Activated T-helper 2 cell treated with anti-CD3 and anti-CD28 coated beads, Interferon-gamma antibody, Interleukin-2, Interleukin-4, amounts not matched to agents 10 μg/mL and 5 μg/mL and 100 μg/mL, durations not matched to agents 14 hours and 24 hours and 36 hours (primary cell): ENCODE data around the gene PRIMA1. TPM values are rescaled to one million over a fixed set of nuclear protein-coding genes. Genes with fewer than 3 reads are reported as not detected.

ENCODE experiments used
- DNase-seq: peaks from one replicate; pipeline ENCODE4 v3.0.0; 2021; ENCODE audit warnings: low spot score
- H3K27ac Mint-ChIP-seq: one replicate; pipeline ENCODE4 v1.8.0; 2021; ENCODE audit warnings: mixed read lengths
- H3K27me3 Mint-ChIP-seq: one replicate; pipeline ENCODE4 v1.8.0; 2021; ENCODE audit warnings: low read depth, mixed read lengths
- H3K36me3 Mint-ChIP-seq: one replicate; pipeline ENCODE4 v1.8.0; 2021; ENCODE audit warnings: low read depth, mixed read lengths
- H3K4me1 Mint-ChIP-seq: one replicate; pipeline ENCODE4 v1.8.0; 2021; ENCODE audit warnings: low read depth, mixed read lengths
- H3K4me3 Mint-ChIP-seq: one replicate; pipeline ENCODE4 v1.8.0; 2021; ENCODE audit warnings: low read depth, mild to moderate bottlenecking, moderate library complexity, mixed read lengths
- H3K9me3 Mint-ChIP-seq: one replicate; pipeline ENCODE4 v1.8.0; 2021; ENCODE audit warnings: mixed read lengths
- intact Hi-C: fragments of 100-400 bp; cut with micrococcal nuclease; formaldehyde crosslinking; loops from one replicate; pipeline ENCODE4 v1.15.1; 2023
- total RNA-seq: library from RNA; stranded (reverse); gene quantifications from 2 replicates; pipeline ENCODE4 v1.2.3, GENCODE V29; 2022

Gene PRIMA1
- total RNA-seq, 1 donor from 2014 or later: not detected

DNA sequence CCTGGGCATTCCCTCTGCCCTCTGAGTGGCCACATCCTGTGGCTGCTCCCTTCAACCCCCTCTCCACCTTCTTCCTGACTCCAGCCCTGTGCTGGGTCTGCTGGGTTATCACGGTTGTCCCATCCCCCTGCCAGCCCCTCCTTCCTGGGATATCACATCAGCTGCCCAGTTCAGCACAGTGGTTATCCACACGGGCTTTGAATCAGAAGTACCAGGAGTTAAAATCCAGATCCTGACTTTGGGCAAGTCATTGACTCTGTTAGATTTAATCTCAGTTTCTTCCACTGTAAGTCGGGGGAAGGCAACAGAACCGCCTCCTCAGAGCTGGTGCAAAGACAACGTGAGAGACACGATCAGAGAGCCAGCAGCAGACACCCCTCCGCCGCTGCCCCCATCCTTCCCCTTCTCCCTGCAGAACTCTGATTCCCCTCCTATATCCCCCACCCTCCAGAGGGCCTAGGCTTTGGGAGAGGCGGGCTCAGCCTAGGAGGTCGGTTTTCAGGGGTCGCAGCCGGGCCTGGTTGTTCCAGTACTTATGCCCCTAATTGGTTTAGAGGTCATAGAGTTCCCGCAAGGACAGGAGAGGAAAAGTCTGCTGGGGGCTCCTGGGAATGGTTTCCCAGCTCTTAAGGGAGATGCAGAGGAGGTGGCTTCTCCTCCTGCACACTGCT is 42.5 kb downstream of the PRIMA1 start:
- intact Hi-C loops: no loop called here
- H3K4me1 Mint-ChIP-seq: no peaks in the 10 kb centered on the region
- no peak overlapping the region for H3K4me3 Mint-ChIP-seq
- H3K36me3 Mint-ChIP-seq: no peaks in the 10 kb centered on the region
- H3K27ac Mint-ChIP-seq: no peak overlapping the region
- no peaks in the 10 kb centered on the region for H3K9me3 Mint-ChIP-seq
- no peaks in the 10 kb centered on the region for H3K27me3 Mint-ChIP-seq
- DNase-seq: no peak

DNA sequence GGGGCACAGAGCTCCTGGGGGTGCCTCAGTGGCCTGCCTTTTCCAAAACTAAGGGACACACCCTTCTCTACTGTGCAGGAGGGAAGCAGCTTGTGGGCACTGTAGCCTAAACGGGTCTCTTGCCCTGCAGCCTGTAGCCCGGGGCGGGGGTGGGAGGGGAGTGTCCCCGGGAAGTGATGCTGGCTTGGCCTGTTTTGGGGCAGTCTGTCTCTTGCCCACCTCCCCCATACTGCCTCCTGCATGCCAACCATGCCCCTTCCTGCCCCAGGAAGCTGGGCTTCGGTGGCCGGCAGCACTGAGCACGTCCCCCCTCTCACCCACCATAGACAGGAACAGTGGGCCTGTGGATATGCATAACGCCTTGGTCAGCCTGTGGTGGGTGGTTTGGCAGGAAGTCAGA is 43.4 kb downstream of the PRIMA1 start:
- H3K27ac Mint-ChIP-seq: no peak overlapping the region
- no peaks in the 10 kb centered on the region for H3K9me3 Mint-ChIP-seq
- no peaks in the 10 kb centered on the region for H3K36me3 Mint-ChIP-seq
- intact Hi-C loops: no loop called here
- no peak for DNase-seq
- H3K27me3 Mint-ChIP-seq: no peaks in the 10 kb centered on the region
- H3K4me1 Mint-ChIP-seq: no peaks in the 10 kb centered on the region
- H3K4me3 Mint-ChIP-seq: no peak overlapping the region

DNA sequence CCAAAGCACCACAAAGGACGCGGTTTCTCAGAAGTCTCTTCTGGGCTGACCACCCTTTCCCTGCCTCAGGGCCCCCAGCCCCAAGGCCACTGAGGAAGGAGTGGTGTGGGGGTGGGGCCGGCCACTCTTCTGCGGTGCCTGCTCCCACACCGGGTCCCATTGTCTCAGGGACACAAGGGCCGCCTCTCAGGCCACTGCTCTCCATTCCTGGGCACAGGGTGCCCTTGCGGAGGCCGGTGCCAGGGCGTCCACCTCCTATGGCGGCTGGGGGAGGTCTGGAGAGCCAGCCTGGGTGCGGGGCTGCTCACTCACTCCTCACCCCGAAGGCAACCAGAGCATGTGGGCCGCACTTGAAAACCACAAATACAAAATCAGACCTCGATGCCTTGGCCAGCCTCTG is 44.1 kb downstream of the PRIMA1 start:
- intact Hi-C loops: no loop called here
- H3K36me3 Mint-ChIP-seq: no peaks in the 10 kb centered on the region
- H3K4me1 Mint-ChIP-seq: no peaks in the 10 kb centered on the region
- H3K27ac Mint-ChIP-seq: no peak overlapping the region
- H3K27me3 Mint-ChIP-seq: peaks cover 2% of the 10 kb centered on the region
- no peaks in the 10 kb centered on the region for H3K9me3 Mint-ChIP-seq
- no peak for DNase-seq
- H3K4me3 Mint-ChIP-seq: no peak overlapping the region

DNA sequence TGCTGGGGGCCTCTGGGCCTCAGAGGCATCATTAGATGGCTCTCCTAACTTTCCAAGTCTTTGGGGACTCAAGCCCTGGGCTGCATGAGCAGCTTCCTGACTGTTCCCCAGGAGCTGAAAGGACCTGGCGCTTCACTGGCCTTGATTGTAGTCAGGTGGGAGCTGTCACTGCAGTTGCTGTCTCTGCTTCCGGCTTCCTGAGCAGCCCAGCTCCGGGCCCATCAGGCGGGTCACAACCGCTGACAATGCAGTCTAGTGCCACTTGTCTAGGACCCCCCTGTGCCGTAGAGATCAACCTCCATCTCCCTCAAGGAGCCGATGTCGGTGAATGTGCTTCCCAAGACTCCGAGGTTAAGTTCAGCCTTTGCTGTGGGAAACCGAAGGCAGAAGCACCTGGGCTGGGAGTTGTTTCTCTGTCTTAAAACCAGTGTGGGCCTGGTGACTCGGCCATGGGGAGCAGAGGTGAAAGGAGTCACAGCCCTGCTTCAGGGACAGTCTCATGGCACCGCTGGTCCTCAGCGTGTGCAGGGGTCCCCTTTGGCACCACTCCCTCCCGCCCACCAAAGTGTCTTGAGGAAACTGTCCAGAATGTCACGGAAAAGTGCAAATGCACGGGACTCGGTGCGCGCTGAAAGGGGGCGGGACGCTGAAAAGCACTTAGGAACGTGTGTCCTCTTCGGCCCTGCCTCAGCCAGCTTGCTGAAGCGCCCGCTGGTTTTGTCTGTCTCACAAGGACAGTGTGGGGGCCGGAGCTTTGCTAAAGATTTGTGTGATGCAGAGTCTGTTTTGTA is 44.8 kb downstream of the PRIMA1 start:
- Mint-ChIP-seq H3K36me3 (no peaks in the 10 kb centered on the region), H3K9me3 (no peaks in the 10 kb centered on the region), H3K4me3 (no peak overlapping the region), H3K27ac (no peak overlapping the region), H3K4me1 (no peaks in the 10 kb centered on the region), H3K27me3 (peaks cover 2% of the 10 kb centered on the region)
- intact Hi-C loops: no loop called here
- no peak for DNase-seq

- no peak overlapping the region for H3K4me3 Mint-ChIP-seq
- DNase-seq: no peak
- H3K4me1 Mint-ChIP-seq: no peaks in the 10 kb centered on the region
- H3K27ac Mint-ChIP-seq: no peak overlapping the region
- peaks cover 2% of the 10 kb centered on the region for H3K27me3 Mint-ChIP-seq
- intact Hi-C loops: no loop called here
- no peaks in the 10 kb centered on the region for H3K36me3 Mint-ChIP-seq
- no peaks in the 10 kb centered on the region for H3K9me3 Mint-ChIP-seq
These were observed 45.5 kb downstream of the PRIMA1 start for GRCh38 chr14:93742761-93743160.

DNA sequence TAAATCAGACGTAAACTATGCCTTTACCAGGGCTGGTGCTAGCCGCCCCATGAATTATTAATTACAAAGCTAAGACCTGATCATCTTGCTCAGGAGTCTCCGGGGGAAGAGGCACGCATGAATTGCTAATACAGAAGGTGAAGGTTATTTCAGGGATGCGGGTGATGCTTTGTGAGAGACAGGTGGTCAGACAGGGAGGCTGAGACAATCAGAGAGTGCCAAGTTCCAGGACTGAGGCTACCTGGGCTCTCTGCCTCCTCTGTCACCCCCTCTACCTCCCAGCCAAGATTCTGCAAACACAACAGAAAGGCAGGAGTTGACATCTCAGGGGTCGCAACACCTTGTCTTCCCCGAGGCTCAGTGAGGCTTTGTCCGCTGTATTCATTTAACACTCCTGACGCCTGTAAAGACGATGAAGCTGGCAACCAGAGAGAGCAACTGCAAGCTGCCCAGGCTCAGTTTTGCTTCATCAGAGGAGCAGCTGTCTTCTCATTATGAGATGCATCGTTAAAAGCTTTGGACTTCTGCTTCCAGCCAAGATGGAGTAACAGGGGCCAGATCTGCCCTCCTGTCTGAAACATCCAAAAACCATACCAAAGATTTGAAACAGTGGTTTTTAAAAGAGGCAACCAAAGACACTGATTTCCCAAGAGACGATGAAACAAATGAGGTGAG is 46.6 kb downstream of the PRIMA1 start:
- H3K27ac Mint-ChIP-seq: no peak overlapping the region
- no peak overlapping the region for H3K4me3 Mint-ChIP-seq
- intact Hi-C loops: no loop called here
- no peaks in the 10 kb centered on the region for H3K36me3 Mint-ChIP-seq
- H3K27me3 Mint-ChIP-seq: peaks cover 4% of the 10 kb centered on the region
- H3K9me3 Mint-ChIP-seq: no peaks in the 10 kb centered on the region
- no peak for DNase-seq
- no peaks in the 10 kb centered on the region for H3K4me1 Mint-ChIP-seq

DNA sequence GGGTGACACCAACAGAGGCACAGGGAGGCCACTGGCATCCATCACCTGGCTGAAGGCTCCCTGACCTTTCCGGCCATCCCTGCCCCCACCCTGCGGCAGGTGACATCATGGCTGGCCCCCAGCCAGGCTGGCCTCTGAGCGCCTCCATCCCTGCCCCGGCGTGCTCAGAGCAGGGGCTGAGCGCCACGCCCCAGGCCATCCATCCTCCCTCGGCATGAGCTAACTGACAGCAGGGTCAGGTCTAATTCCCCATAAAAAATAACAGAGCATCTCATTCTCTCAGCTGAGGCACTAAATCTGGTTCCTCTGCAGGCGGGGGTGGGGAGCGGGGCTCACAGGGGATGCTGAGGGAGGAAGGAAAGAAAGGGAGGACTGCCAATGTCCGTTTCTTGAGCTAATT is 50.7 kb downstream of the PRIMA1 start:
- no peaks in the 10 kb centered on the region for H3K36me3 Mint-ChIP-seq
- H3K4me1 Mint-ChIP-seq: no peaks in the 10 kb centered on the region
- no peaks in the 10 kb centered on the region for H3K9me3 Mint-ChIP-seq

DNA sequence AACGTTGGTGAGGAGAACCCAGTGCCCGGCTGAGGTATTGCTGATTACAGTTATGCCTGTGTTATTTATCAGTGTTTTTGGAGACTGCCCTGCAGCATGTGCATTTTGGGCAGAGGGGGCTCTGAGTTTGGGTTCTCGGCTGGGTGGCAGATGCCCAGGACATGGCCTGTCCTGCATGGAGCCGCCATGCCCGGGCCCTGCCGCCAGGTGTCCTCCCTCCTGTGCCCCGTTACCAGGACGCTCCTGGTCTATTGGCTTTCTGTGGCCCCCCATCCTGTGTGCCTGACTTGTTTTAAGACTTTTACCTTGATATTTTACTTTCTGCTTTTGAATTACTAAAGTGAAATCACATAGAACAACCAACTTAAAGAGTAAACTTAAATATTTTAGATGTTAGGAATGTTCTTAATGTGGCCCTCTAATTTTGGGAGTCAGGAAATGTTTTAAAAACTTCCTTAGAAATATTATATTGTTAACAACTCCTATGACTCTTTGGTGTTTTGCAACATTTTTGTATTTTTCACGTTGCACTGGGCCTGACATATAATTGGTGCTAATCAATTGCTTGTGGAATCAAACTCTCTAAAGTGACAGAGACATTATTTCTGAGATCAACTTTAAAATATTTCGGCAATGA is 51.8 kb downstream of the PRIMA1 start:
- no peaks in the 10 kb centered on the region for H3K9me3 Mint-ChIP-seq
- H3K4me3 Mint-ChIP-seq: no peak overlapping the region
- DNase-seq: no peak
- peaks cover 4% of the 10 kb centered on the region for H3K27me3 Mint-ChIP-seq
- no peaks in the 10 kb centered on the region for H3K4me1 Mint-ChIP-seq
- H3K36me3 Mint-ChIP-seq: no peaks in the 10 kb centered on the region
- H3K27ac Mint-ChIP-seq: no peak overlapping the region
- intact Hi-C loops: no loop called here

More for the DNA sequence above, 50.7 kb downstream of the PRIMA1 start:
- intact Hi-C loops: no loop called here
- DNase-seq: no peak
- Mint-ChIP-seq H3K27ac (no peak overlapping the region), H3K4me3 (no peak overlapping the region), H3K27me3 (peaks cover 4% of the 10 kb centered on the region)

- no peak for DNase-seq
- Mint-ChIP-seq H3K4me3 (no peak overlapping the region), H3K9me3 (no peaks in the 10 kb centered on the region), H3K4me1 (no peaks in the 10 kb centered on the region), H3K27me3 (peaks cover 4% of the 10 kb centered on the region), H3K36me3 (no peaks in the 10 kb centered on the region), H3K27ac (no peak overlapping the region)
- intact Hi-C loops: no loop called here
These were observed 53.1 kb downstream of the PRIMA1 start for GRCh38 chr14:93735206-93735605.

- Mint-ChIP-seq H3K9me3 (no peaks in the 10 kb centered on the region), H3K27me3 (peaks cover 2% of the 10 kb centered on the region), H3K4me3 (no peak overlapping the region), H3K4me1 (no peaks in the 10 kb centered on the region), H3K27ac (no peak overlapping the region), H3K36me3 (no peaks in the 10 kb centered on the region)
- no peak for DNase-seq
- intact Hi-C loops: no loop called here
These were observed 54.0 kb downstream of the PRIMA1 start for GRCh38 chr14:93734086-93734822.

- H3K4me3 Mint-ChIP-seq: no peak overlapping the region
- intact Hi-C loops: no loop called here
- peaks cover 2% of the 10 kb centered on the region for H3K27me3 Mint-ChIP-seq
- no peak overlapping the region for H3K27ac Mint-ChIP-seq
- H3K36me3 Mint-ChIP-seq: no peaks in the 10 kb centered on the region
- no peaks in the 10 kb centered on the region for H3K4me1 Mint-ChIP-seq
- H3K9me3 Mint-ChIP-seq: no peaks in the 10 kb centered on the region
- DNase-seq: no peak
These were observed 54.7 kb downstream of the PRIMA1 start for GRCh38 chr14:93733631-93734030.

- Mint-ChIP-seq H3K4me1 (no peaks in the 10 kb centered on the region), H3K36me3 (no peaks in the 10 kb centered on the region), H3K9me3 (no peaks in the 10 kb centered on the region), H3K27me3 (peaks cover 2% of the 10 kb centered on the region), H3K27ac (no peak overlapping the region), H3K4me3 (no peak overlapping the region)
- intact Hi-C loops: no loop called here
- no peak for DNase-seq
These were observed 55.1 kb downstream of the PRIMA1 start for GRCh38 chr14:93733231-93733630.
